Small intestine (tissue), 7 donors: ENCODE data around the gene KLHL1. TPM values are rescaled to one million over a fixed set of nuclear protein-coding genes. Genes with fewer than 3 reads are reported as not detected.

Experiments
- DNase-seq, 2 donors: peaks; one replicate each; pipeline versions ENCODE4 v3.0.0 to v3.0.0-alpha.2; 2013
- FAIRE-seq: peaks from 2 replicates; lab custom pipeline; 2012; peaks lifted over from hg19 to GRCh38; lab: Jason Lieb, UNC
- H3K27ac ChIP-seq, 3 donors: one replicate each; pipeline ENCODE4 v1.5.1; 2013; ENCODE audit warnings: low read length in 2 of 3, mild to moderate bottlenecking in 2 of 3, control low read depth in 1 of 3, inconsistent platforms in 1 of 3, low read depth in 1 of 3, moderate library complexity in 1 of 3
- H3K27me3 ChIP-seq, 3 donors: one replicate each; pipeline ENCODE4 v1.6.1; 2013; ENCODE audit warnings: low read length in 3 of 3, inconsistent platforms in 1 of 3; ENCODE audit not compliant: control insufficient read depth in 3 of 3, insufficient read depth in 3 of 3
- H3K36me3 ChIP-seq, 3 donors: one replicate each; pipeline ENCODE4 v1.6.1; 2013; ENCODE audit warnings: low read length in 3 of 3, inconsistent platforms in 1 of 3, low read depth in 1 of 3, mild to moderate bottlenecking in 1 of 3, moderate library complexity in 1 of 3; ENCODE audit not compliant: control insufficient read depth in 3 of 3, insufficient read depth in 2 of 3
- H3K4me1 ChIP-seq, 3 donors: one replicate each; pipeline ENCODE4 v1.6.1; 2013; ENCODE audit warnings: low read length in 2 of 3, inconsistent platforms in 1 of 3, low read depth in 1 of 3, mild to moderate bottlenecking in 1 of 3, moderate library complexity in 1 of 3; ENCODE audit not compliant: control insufficient read depth in 3 of 3, insufficient read depth in 2 of 3
- H3K4me3 ChIP-seq, 3 donors: one replicate each; pipeline ENCODE4 v1.5.1; 2013; ENCODE audit warnings: low read length in 3 of 3, control low read depth in 1 of 3, inconsistent platforms in 1 of 3, low read depth in 1 of 3, mild to moderate bottlenecking in 1 of 3, moderate library complexity in 1 of 3
- H3K9me3 ChIP-seq, 2 donors: one replicate each; pipeline ENCODE4 v1.6.1; 2013; ENCODE audit warnings: low read depth in 1 of 2, low read length in 1 of 2; ENCODE audit not compliant: control insufficient read depth in 2 of 2, insufficient read depth in 1 of 2
- WGBS, 3 donors: extraction: QIAGEN DNeasy Blood & Tissue Kit; methylation state at CpG; one replicate each; pipeline ENCODE4 v1.1.7; 2013; 5-methylcytosine and 5-hydroxymethylcytosine counted together
- polyA plus RNA-seq, 4 donors: library from polyadenylated mRNA; stranded (reverse) in 3 of 4; unstranded in 1 of 4; fragments of 200-250 nt in 3 of 4; fragments of 120-200 nt in 1 of 4; gene quantifications; one replicate each; pipeline versions ENCODE4 v1.2.1 to v1.2.3, GENCODE V29; 2013
- donor health status: healthy with polysubstance abuse.
- donor health status: control.
- donor health status: control.
- donor health status: Bipolar disorder and iron deficiency.
- donor health status: healthy.

KLHL1 gene
- polyA plus RNA-seq, 4 donors, result 0.04 to 0.06 TPM; not detected in 2

DNA sequence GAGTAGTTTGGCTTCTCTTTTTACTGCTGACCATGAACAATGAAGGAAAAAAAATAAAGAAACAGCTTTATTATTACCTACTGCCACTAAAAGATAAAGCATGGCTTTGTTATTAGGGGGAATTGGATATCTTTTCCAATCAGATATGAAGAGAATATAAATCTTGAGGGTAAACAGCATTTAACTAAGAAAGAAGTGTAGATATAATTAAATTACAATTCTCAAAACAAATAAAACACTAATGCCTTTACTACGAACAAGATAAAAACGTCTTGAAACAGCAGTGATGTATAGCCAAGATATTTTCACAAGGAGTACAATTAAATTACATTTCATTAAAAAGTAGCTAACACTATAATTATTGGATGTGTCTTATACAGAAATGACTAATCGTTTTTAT is 426.5 kb downstream of the KLHL1 start:
- H3K27me3 ChIP-seq, result no peaks in the 10 kb centered on the region
- no peak overlapping the region for H3K4me3 ChIP-seq
- H3K27ac ChIP-seq, result no peak overlapping the region
- peaks cover 0 to 6% (median 0%) of the 10 kb centered on the region in 3 donors for H3K4me1 ChIP-seq
- no peak for FAIRE-seq
- 28 to 56% (median 36%) methylated on average over 3 of the region's 3 CpGs for WGBS, 3 donors
- no peaks in the 10 kb centered on the region for H3K9me3 ChIP-seq
- H3K36me3 ChIP-seq, result no peaks in the 10 kb centered on the region
- DNase-seq, result no peak

DNA sequence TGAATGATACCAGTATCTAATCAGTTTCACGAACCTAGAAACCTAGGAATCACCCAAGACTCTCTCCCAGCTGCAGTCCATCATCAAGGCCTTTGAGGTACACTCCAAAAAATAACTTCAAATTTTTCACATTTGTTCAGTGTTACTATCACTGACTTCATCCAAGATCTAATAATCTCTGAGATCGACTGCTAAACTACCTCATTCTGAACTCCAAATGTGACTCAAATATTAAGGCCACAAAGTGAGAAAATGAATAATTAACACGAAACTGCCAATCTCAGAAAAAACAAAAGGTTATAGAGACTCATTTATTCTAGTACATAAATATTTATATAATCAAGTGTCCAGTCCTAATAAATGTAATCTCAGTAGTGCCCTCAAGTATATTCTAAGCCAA is 430.9 kb downstream of the KLHL1 start:
- Histone ChIP-seq H3K4me1 (no peaks in the 10 kb centered on the region), H3K27me3 (no peaks in the 10 kb centered on the region), H3K9me3 (no peaks in the 10 kb centered on the region), H3K4me3 (no peak overlapping the region), H3K36me3 (no peaks in the 10 kb centered on the region), H3K27ac (no peak overlapping the region)
- WGBS, 3 donors, result 53 to 63% (median 59%) methylated on average over 3 of the region's 3 CpGs
- DNase-seq (no peak), FAIRE-seq (no peak)

DNA sequence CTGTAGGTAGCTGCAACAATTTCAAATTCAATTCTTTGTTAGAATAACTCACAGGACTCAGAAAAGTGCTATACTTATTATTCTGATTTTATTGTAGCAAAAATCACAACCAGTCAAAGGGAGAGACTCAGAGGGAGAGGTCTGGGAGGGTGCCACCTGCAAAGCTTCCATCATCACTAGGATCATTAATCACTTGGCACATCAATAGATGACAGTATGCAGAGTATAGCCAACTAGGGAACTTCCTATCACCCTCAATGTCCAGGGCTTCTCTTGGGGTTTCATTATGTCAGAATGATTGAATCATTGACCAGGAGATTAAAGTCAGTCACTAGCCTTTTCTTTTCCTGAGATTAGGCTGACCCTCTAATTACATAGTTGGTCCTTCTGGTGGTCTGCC is 432.0 kb downstream of the KLHL1 start:
- no peak overlapping the region for H3K27ac ChIP-seq
- no peaks in the 10 kb centered on the region for H3K27me3 ChIP-seq
- H3K9me3 ChIP-seq, result no peaks in the 10 kb centered on the region
- H3K4me3 ChIP-seq, result no peak overlapping the region
- no peak for DNase-seq
- H3K4me1 ChIP-seq, result no peaks in the 10 kb centered on the region
- no peaks in the 10 kb centered on the region for H3K36me3 ChIP-seq
- no peak for FAIRE-seq

DNA sequence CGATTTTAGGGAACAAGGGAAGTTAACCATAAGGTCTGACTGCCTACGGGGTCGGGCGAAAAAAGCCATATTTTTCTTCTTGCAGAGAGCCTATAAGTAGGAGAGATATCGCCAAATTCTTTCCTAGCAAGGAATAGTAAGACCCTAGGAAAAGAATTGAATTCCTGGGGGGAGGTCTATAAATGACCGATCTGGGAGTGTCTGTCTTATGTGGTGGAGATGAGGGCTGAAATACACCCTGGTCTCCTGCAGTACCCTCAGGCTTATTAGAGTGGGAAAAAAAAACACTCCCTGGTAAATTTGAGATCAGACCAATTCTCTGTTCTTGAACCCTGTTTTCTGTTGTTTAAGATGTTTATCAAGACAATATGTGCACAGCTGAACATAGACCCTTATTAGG is 448.1 kb downstream of the KLHL1 start:
- 69 to 91% (median 83%) methylated on average over 6 of the region's 6 CpGs for WGBS, 3 donors
- DNase-seq, result no peak

DNA sequence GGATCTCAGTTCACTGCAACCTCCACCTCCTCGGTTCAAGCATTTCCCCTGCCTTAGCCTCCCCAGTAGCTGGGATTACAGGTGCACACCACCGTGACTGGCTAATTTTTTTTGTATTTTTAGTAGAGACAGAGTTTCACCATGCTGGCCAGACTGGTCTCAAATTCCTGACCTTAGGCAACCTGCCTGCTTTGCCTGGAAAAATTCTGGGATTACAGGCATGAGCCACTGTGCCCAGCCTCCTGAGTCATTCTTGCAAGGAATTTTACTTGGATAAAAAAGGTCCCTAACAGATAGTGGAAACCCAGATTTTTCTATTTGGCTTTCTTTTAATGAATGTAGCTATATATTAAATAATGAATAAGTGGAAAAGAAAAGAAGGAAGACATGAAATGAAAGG is 450.6 kb downstream of the KLHL1 start:
- no peak overlapping the region for H3K4me3 ChIP-seq
- no peaks in the 10 kb centered on the region for H3K27me3 ChIP-seq
- no peak overlapping the region for H3K27ac ChIP-seq
- no peak for DNase-seq
- WGBS, 3 donors, result 63 to 85% (median 74%) methylated on average over 2 of the region's 2 CpGs
- H3K4me1 ChIP-seq, result no peaks in the 10 kb centered on the region
- no peak for FAIRE-seq
- H3K36me3 ChIP-seq, result no peaks in the 10 kb centered on the region
- H3K9me3 ChIP-seq, result peaks cover 0 to 11% of the 10 kb centered on the region in 2 donors

More for the DNA sequence above, 448.1 kb downstream of the KLHL1 start:
- Histone ChIP-seq H3K27ac (no peak overlapping the region), H3K36me3 (no peaks in the 10 kb centered on the region), H3K4me3 (no peak overlapping the region), H3K4me1 (no peaks in the 10 kb centered on the region), H3K9me3 (peaks cover 0 to 11% of the 10 kb centered on the region in 2 donors), H3K27me3 (no peaks in the 10 kb centered on the region)
- no peak for FAIRE-seq

DNA sequence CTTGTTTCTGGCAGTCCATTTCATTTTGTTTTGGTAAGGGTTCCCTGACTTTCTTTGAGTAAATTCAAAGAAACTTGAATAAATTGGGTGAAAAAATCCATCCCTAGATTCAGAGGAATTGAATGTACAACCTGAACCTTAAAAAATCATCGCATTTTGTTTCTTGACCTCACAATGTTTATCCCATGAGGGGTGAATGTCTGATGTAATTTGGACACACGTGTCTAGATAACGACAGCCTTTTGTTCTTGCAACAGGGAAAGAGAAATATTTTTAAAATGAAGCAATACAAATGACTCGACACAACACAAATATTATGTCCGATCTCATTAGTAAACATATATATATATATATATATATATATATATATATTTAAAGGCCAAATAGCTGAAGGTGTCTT is 453.9 kb downstream of the KLHL1 start:
- H3K9me3 ChIP-seq, result peaks cover 0 to 3% of the 10 kb centered on the region in 2 donors
- no peak for FAIRE-seq
- no peak overlapping the region for H3K4me3 ChIP-seq
- no peak for DNase-seq
- no peaks in the 10 kb centered on the region for H3K27me3 ChIP-seq
- no peaks in the 10 kb centered on the region for H3K4me1 ChIP-seq
- 83 to 88% (median 85%) methylated on average over 5 of the region's 5 CpGs for whole genome bisulfite sequencing, 3 donors
- no peak overlapping the region for H3K27ac ChIP-seq
- H3K36me3 ChIP-seq, result no peaks in the 10 kb centered on the region

Other genes with a start within 250 kb of the KLHL1 start
- gene ATXN8OS, start 626 bp downstream of the KLHL1 start, polyA plus RNA-seq, result under 1 TPM in 1 of 4 donors, not detected in 3; 0.06 TPM